Measurements from ENCODE around the gene ADAMTS2. TPM values are rescaled to one million over a fixed set of nuclear protein-coding genes. Genes with fewer than 3 reads are reported as not detected.

ADAMTS2 gene
- total and polyA plus RNA-seq, 2 of the 8 experiments (the other 6 are each of a cell fraction or from before 2014, with no cell fraction given): 6.6 to 7.3 TPM

- no peak for TF ChIP-seq NANOG (IDR thresholded peaks at IDR 0.05; ENCODE audit: insufficient read depth, low read depth, low read length, poor library complexity, severe bottlenecking)
Measured at GRCh38 chr5:179289756-179290385, 55.4 kb downstream of the ADAMTS2 start (continued).
